Fibroblast of the aortic adventitia (primary cell): ENCODE measurements around the gene ADIG. TPM values are rescaled to one million over a fixed set of nuclear protein-coding genes. Genes with fewer than 3 reads are reported as not detected.

Source experiments
- total RNA-seq: library from RNA; depleted of rRNA; stranded (reverse); fragments of >200 nt; gene quantifications from 2 replicates; pipeline ENCODE4 v1.2.3, GENCODE V29; 2012; ENCODE audit warnings: low replicate concordance

Gene ADIG
- total RNA-seq, 1 donor, result not detected

Other genes with a start within 250 kb of the ADIG start
- not detected in 2 replicates for gene LBP, start 234.7 kb upstream of the ADIG start, total RNA-seq
- 7.4 and 8.4 TPM in 2 replicates for gene SNHG17, start 145.9 kb upstream of the ADIG start, total RNA-seq
- 48.7 and 49.0 TPM in 2 replicates for gene RALGAPB, start 108.4 kb upstream of the ADIG start, total RNA-seq
- gene ARHGAP40, start 20.6 kb downstream of the ADIG start, total RNA-seq, result not detected in 2 replicates
- gene SLC32A1, start 143.3 kb downstream of the ADIG start, total RNA-seq, result not detected in 2 replicates
- 2.9 and 4.6 TPM in 2 replicates for gene ACTR5, start 167.3 kb downstream of the ADIG start, total RNA-seq
- 0.09 and 0.33 TPM in 2 replicates for gene PPP1R16B, start 224.5 kb downstream of the ADIG start, total RNA-seq